ENCODE measurements around the gene ULBP1.
"Not testable (repeated sequence)": the region's sequence is repeated elsewhere in the genome, so short reads cannot be mapped to it uniquely, and the experiment has no call there.

The ULBP1 gene

GRCh38 chr6:149975400-149975799 is 11.7 kb downstream of the ULBP1 start:
- DNase-seq (ENCODE audit: low read depth) = no peak

DNA sequence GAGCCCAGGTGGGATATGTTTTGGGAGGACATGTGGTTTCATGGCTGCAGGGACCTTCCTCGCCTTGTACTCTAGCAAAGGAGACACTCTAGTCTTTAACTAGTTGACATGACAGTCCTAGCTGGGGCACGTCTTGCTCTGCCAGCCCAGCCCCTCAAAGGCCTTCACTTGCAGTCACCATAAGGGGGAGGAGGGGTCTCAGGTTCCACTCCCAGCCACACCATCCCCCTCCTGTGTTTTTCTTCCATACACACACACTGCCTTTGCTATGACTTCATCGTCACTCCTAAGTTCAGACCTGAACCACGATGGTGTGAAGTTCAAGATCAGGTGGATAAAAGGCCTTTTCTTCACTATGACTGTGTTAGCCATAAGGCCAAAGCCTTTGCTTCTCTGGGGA is 13.5 kb downstream of the ULBP1 start:
- no peak for DNase-seq (ENCODE audit: low read depth)

DNA sequence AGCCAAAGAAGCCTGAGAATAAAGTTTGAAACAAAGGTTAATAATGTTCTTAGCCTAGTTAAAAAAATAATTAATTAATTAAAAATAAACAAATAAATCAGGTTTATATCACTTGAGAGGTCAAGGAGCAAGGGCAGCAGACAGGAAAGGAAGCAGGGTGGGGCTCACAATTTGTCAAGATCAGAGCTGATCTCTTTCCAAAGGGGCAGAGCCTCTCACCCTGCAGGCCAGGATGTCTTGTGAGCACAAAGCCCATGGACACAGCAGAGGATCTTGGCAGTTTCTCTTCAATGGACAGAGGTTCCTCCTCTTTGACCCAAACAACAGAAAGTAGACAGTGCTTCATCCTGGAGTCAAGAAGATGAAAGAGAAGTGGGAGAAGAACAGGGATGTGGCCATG is 14.9 kb downstream of the ULBP1 start:
- no peak for DNase-seq (ENCODE audit: low read depth)

DNA sequence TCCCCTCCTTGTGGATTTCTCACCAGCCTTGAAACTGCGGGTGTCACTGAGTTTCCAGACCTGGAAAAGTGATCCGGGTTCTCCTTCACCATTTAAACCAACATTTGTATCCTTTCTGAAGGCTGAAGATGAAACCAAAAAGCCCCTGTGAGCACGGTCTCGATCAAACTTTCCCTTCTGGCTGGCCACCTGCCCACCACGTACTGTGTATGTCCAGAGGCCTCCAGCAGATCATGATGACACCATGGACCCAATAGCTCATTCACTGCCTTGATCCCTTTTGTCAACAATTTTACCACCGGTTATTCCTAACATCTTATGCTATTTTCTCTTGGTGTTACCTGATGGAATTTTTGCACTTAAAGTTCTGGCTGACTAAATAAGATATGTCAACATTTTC is 15.6 kb downstream of the ULBP1 start:
- no peak for DNase-seq (ENCODE audit: low read depth)

GRCh38 chr6:149983145-149983544 is 19.4 kb downstream of the ULBP1 start:
- no peak for DNase-seq (ENCODE audit: low read depth)

DNA sequence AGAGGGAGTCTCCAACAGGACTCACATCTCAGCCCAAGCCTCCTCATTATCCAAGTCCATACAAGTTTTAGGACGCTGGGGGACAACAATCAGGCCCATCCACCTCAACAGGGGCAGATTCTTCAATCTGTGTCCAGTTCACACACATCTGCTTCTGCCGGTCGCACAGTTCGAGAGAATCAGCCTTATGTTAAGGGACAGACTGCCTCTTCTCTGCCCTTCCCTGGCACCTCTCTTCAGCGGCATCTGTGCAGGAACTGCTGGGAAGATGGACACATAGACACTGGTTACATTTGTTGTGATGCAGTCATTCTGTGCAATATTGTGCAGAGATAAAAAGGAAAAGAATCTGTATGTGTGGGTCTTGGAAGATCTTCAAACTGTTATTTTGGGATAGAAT is 21.0 kb downstream of the ULBP1 start:
- DNase-seq (ENCODE audit: low read depth) = no peak

DNA sequence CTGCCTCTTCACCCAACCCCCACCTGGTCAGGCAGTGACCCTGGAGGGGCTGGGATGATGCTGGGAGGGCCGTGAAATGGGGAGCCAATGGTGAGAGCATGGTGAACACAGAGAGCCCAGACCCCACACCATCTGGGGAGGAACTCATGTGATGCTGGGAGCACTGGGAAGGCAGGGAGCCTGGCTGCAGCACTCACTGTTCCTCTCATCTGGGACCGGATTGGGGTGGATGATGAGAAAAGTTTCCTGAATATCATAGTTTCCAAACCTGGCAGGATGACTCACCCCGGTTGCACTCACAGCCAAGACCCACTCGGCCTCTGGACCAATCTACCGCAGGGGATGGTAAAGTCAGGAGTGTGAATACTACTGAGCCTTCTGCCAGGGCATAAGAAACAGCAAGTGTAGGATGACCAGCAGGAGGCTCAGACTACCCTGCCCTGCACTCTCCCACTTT is 21.8 kb downstream of the ULBP1 start:
- DNase-seq (ENCODE audit: low read depth) = no peak

- no peak for DNase-seq (ENCODE audit: low read depth)
Measured at GRCh38 chr6:149987602-149988107, 23.9 kb downstream of the ULBP1 start.

GRCh38 chr6:149988550-149989346 is 25.0 kb downstream of the ULBP1 start:
- no peak for DNase-seq (ENCODE audit: low read depth)

- DNase-seq (ENCODE audit: low read depth) = no peak
Measured at GRCh38 chr6:149990212-149990660, 26.5 kb downstream of the ULBP1 start.

DNA sequence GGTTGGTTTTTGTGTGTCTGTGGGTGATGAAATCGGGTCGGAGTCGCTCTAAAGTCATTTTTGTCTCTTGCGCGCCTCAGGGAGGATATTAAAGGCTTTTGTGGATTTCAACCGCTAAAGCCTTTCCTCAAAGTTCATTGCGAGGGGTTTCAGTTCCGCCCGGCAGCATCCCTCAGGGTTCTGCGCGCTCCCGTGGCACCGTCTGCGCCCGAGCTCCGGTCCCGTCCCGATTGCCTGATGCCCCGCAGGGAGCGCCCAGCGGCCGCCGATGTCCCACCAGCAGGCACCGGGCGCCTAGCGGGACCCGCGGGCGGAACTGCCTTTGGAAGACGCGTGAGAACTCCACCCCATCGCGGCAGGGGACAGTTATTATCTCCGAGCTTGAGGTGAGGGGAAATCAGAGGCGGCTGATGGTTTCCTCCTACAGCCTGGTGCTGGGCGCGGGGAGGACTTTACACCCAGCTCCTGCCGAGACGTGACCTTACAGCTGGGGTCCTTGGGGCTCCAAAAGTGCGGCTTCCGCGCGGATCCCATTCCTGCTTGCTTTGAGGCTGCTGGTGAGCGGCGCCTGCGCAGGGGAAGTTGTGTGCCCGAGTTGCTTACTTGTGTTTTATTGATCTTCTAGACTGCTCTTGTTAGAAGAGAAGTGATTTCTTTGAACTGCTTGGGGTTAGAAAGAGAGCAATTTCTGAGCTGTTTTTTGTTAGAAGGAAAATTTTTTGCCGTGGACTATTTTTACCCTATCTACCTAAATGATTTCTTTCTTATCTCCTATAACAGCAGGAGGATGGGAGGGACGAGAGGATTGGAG is 27.1 kb downstream of the ULBP1 start:
- no peak for DNase-seq (ENCODE audit: low read depth)

GRCh38 chr6:149991472-149991795 is 27.7 kb downstream of the ULBP1 start:
- not testable (repeated sequence) for DNase-seq (ENCODE audit: low read depth)

DNA sequence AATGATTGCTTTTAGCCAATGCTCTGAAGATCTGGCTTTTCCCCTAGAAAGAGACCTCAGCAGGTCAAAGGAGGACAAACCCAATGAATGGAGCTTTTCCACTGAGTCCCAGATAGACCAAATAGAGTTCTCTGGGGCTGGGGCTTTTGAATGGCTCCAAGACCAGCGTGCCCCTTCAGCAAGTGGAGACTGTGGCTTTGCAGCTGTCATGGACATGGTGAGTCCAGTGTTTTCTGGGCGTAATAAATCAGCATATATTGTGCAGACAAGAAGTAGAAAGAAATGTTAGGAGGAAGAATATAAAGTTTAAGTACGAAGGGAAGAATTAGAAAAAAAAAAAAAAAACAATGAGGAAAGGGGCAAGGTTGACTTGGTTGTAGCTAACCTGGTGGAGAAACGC is 28.1 kb downstream of the ULBP1 start:
- no peak for DNase-seq (ENCODE audit: low read depth)

DNA sequence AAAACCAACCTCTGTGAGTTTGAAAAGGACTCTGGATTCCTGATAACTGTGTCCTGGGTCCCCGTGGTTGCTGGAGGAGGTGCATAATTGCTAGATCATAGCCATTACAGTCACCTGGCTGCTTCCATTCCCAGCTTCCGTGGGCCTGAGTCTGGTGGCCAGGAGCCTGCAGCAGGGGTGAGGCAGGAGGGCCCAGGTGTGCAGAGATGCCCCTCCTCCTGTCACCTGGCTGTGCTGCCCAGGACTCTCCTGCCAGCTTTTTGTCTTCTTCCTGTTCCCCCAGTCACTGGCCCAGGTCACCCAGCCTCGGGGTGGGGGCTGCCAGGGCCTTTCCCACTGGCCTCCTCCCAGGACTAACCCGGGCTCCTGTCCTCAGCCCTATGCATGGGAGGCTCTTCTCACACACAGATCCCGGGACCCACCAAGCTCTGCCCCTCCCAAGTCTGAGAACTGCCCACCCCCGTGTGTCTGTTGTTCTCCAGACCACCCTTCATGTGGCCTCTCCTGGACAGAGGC is 31.6 kb downstream of the ULBP1 start:
- DNase-seq (ENCODE audit: low read depth) = no peak

DNA sequence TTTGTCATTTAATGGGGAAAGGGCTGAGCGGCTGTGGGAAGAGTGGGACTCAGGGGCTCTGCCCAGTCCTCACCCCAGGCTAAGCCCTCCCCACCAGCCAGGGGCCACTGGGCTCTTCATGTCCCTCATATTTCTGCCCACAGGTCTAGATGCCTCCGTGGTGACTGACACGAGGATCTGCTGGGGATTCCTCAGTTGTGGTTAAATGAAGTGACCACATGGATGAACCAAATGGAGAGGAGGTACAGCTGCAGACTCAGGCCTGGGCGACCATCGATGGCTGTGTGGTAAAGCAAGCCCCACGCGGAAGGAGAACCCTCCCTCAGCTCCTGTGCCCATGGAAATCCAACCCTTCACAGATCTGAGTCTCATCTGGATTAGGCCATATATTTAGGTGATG is 32.2 kb downstream of the ULBP1 start:
- no peak for DNase-seq (ENCODE audit: low read depth)

DNA sequence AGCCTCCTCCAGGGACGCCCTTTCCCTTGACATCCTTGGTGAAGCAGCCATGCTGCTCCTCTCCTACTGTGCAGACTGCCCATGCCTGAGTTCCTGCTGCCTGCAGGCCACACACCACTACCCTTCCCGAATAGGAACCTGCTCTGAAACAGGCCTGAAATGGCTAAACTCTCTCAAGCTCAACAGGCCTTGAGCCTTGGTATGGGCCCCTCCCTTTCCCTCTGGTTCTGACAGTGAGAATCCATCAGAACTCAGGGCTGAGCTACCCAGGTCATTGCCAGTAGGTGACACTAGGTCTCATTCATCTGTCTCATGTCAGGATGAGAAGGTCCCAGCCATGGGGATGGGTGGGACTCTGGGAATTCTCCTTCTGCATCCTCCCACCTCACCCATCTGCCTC is 35.9 kb downstream of the ULBP1 start:
- DNase-seq (ENCODE audit: low read depth) = no peak

GRCh38 chr6:150001295-150002008 is 37.7 kb downstream of the ULBP1 start:
- no peak for DNase-seq (ENCODE audit: low read depth)

GRCh38 chr6:150002710-150003109 is 39.0 kb downstream of the ULBP1 start:
- DNase-seq (ENCODE audit: low read depth) = no peak

DNA sequence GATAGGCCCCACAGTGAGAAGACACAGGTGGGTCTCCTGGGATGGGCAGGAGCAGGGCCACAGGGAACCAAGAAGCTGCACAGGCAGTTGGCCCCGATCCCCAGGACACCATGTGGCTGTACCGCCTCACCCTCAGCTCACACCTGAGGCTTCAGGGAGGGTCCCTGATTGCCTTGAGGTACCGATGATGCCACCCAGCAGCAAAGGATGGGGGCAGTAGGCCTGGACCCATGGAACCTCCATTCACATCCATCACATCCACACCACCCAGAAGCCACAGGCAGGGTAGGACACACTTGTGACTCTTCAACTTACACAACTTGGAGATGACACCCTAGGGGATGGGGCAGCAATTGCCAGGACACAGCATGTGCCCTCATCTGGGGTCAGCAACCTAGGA is 39.9 kb downstream of the ULBP1 start:
- DNase-seq (ENCODE audit: low read depth) = not testable (repeated sequence)

DNA sequence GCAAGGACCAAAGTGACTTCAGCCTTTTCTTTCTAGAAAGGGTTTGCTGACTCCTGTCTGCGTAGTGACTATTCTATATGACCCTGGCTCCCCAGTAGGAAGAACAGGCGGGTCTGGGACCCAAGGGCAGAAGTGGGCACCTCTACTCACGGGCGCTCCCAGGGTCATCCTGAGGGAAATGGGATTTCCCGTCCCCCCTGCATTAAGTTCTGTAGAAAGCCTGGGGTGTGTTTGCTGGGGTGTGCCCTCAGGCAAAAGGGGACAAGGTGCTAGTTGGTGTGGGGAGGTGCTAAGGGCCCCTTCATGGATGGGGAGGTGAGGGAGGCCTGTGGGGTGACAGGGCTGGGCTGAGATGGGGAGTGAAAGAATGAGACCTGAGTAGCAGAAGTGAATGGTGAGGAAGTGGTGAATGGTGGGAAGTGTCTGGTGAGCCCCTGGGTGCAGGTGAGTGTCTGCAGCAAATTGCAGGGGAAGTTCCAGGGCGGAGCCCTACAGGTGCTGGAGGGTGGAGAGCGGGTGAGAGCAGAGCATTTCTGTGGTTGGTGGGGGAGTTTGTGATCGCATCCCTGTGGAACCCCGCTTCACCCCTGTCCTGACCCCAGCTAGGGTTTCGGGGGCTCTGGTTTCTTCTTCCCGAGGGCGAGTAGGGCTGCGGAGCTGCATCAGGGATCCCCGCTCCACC is 40.5 kb downstream of the ULBP1 start:
- DNase-seq (ENCODE audit: low read depth) = no peak
